Epidermal melanocyte (primary cell): ENCODE results near the gene MALT1.
A peak's percentile ranks its signal among the peaks of the same experiment; 100 is the strongest.
"Not testable (repeated sequence)": the region's sequence is repeated elsewhere in the genome, so short reads cannot be mapped to it uniquely, and the experiment has no call there.

Source experiments
- DNase-seq: peaks from one replicate; pipeline ENCODE4 v3.0.0; 2011; ENCODE audit warnings: low spot score; ENCODE audit not compliant: insufficient read length

The MALT1 gene

GRCh38 chr18:58653144-58653722, 18.0 kb upstream of the MALT1 start:
- not testable (repeated sequence) for DNase-seq

DNA sequence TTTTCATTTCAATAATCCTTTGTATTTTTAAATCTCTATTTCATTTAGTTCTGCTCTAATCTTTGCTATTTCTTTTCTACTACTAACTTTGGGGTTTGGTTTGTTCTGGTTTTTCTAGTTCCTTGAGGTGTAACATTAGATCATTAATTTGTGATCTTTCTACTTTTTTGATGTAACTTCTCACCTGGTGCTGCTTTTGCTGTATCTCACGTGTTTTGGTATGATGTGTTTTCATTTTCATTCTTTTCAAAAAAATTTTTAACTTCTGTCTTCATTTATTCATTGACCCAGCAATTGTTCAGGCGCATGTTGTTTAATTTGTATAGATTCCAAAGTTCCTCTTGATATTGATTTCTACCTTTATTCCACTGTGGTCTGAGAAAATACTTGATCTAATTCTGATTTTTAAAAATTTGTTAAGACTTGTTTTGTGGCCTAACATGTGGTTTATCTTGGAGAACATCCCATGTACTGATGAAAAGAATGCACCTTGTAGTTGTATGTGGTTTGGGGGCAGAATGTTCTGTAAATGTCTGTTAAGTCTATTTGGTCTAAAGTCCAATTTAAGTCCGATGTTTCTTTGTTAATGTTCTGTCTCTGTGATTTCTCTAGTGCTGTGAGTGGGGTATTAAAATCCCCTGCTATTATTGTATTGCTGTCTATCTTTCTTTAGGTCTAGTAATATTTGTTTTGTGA, 17.3 kb upstream of the MALT1 start:
- no peak for DNase-seq

DNA sequence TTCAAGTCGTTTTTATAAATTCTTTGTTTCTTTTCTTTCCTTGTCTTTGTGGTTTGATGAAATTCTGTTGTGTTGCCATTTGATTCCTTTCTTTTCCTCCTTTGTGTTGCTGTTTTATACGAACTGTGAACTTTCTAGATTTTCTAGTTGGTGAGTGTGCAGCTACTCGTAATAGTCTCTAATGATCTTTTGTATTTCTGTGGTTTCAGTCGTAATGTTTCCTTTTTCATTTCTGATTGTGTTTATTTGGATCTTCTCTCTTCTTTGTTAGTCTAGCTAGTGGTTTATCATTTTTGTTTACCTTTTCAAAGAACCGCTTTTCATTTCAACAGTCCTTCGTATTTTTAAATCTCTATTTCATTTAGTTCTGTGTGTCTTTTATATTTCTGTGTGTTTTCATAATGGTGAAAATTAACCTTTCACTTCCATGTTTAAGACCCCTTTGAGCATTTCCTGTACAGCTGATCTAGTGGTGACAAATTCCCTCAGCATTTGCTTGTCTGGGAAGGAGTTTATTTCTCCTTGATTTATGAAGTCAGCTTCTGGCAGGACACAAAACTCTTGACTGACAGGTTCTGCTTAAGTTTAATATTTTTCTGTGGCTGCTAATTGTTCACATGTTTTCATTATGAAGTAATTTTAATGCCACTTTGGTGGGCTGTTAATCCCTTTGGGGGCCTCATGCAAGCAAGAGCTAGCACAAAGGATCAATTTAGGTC, 16.2 kb upstream of the MALT1 start:
- DNase-seq, result no peak

DNA sequence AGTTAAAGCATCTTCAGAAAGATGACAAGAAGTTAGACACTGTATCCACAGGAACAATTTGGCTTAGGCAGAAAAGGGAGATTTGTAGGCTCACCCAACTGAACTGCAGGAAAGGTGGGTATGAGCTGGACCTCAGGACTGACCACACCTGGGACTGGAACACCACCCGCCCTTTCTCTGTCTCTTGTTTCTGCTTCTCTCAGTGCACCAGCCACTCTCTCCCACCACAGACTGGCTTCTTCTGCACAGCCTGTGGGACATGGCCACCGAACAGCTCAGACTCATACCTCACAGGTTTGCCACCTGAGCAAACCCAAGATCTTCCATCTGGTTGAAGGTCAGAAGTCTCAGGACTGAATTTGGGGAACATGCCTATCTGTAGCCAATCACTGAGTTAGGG, 14.2 kb upstream of the MALT1 start:
- no peak for DNase-seq

DNA sequence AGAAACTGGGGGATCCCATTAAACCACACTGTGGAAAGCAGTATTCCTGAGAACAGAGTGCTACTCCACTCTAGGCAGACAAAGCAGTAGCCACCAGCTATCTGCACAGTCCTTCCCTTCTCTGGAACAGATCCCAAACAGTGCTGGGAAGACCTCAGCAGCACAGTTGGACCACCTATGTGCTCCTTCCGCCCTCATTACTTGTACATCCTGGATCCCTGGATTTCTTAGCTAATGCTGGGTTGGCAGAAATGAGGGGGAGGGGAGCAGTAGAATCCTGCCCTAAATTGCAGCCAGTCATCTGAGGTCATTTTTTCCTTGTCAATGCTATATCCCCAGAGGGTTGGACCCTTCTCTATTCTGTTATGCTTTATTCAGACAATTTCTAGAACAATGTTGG, 13.8 kb upstream of the MALT1 start:
- no peak for DNase-seq

DNA sequence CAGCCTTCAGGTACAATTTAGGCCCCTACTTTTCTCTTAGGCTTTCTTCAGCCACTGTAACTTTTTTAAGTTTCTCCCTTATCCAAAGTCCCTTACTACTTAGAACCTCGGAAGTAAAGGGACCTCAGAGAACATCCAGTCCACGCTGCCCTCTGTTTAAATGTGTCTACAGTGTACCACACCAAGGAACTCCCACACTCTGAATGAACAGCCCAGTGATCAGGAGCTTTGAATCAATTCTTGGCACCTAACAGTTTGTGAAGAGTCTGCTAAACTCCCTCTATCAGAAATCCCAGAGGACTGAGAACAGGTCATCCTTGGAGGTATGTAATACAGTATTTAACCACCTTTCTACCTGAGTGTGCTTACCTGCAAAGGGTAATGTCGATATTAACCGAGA, 11.6 kb upstream of the MALT1 start:
- DNase-seq, result no peak

GRCh38 chr18:58660915-58661314, 10.3 kb upstream of the MALT1 start:
- DNase-seq, result no peak

- DNase-seq, result no peak
Observed at GRCh38 chr18:58661423-58661822, 9.8 kb upstream of the MALT1 start.

GRCh38 chr18:58662118-58662517, 9.1 kb upstream of the MALT1 start:
- DNase-seq, result no peak

GRCh38 chr18:58666176-58666575, 5.1 kb upstream of the MALT1 start:
- no peak for DNase-seq

GRCh38 chr18:58668211-58668610, 3.1 kb upstream of the MALT1 start:
- no peak for DNase-seq

GRCh38 chr18:58668897-58669296, 2.4 kb upstream of the MALT1 start:
- DNase-seq, result no peak

GRCh38 chr18:58669731-58670378, 1.4 kb upstream of the MALT1 start:
- no peak for DNase-seq

DNA sequence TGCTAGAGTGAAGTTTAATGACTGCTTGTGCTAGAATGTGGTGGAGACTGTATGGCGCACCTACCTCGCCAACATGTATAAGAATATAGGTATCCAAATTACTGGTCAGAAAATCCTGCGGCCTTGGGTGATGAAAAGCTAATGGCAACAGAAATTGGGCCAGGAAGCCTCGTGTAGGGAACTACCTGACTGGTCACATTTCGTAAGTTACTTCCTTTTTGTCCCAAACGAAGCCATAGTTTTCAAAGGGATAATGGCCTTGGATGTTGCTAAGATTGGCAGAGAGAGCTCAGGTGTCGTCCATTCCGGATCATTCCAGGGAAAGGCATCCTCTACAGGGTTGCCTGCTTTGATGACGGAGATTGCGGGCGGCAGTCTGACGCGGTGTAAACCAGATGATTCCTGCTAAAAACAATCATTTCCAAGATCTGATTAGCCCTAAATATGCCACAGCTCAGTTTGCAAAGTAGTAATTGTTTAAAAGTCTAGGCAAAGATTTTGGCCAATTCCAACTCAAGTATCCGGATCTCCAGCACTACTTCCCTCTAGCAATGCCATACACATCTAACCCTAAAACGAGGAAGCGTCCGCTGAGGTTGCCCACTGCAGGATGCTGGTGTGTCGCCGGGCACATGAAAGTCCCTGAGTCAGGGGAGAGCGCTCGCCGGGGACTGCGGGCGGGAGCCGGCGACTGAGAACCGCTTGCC, 708 bp upstream of the MALT1 start:
- no peak for DNase-seq

GRCh38 chr18:58671632-58672564, 633 bp downstream of the MALT1 start:
- peak; percentile 28 for DNase-seq

DNA sequence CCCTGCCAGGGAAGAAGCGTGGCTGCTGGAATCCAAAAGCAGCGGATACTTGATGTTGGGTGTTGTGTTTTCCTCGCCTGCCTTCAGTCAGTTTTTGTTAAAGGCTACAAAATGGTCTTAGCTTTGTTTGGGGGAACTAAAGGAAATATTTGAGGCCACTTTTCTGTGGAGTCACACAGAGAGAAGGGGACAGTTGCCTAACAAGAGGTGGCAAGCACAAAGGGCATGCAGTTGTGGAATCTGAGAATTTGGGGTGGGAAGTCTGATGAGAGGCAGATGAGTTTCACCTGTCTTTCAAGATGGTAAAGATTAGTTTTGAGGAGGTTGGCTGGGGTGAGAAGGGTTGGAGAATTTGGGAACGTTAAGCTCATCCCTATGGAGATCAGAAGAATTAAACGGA, 2.9 kb downstream of the MALT1 start:
- DNase-seq, result no peak

DNA sequence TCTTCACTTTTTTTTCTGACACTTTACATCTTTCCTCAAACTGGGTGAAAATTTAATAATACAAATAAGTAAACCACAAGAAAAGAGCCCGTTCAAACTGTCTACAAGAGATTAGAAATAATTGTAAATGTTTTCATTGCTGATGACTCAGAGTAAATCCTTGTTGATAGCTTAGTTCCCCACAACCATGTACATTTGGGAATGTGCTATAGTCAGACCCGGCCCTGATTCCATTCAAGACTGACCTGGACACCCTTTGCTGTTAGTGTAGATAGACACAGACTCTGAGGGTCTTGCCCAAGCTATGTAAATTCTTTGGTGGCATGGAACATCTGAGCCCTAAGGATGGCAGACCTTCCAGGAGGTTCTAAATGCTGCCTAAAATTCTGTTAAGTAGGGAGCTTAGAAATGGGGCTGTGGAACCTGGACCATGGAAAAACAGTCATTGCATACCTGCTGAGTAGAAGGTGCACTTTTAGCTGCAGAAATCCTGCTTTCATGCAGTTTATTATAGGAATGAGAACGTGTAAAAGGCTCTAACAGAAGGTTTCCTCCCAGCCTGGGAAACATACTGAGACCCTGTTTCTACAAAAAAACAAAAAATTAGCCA, 3.7 kb downstream of the MALT1 start:
- DNase-seq, result no peak

DNA sequence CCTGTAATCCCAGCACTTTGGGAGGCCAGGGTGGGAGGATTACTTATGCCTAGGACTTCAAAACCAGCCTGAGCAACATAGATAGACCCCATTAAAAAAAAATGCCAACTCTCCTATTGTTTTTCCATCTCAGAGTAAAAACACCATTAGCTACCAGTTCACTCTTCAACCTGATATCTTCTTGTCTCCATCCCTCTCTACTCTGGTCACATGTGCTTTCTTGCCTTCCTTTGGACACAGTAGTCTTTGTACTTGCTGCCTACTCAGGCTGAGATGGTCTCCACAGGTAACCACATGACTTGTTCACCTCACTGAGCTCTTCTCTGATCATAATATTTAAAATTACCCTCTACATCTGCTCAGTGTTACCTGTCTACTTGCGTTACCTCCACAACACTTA, 5.0 kb downstream of the MALT1 start:
- DNase-seq, result no peak

DNA sequence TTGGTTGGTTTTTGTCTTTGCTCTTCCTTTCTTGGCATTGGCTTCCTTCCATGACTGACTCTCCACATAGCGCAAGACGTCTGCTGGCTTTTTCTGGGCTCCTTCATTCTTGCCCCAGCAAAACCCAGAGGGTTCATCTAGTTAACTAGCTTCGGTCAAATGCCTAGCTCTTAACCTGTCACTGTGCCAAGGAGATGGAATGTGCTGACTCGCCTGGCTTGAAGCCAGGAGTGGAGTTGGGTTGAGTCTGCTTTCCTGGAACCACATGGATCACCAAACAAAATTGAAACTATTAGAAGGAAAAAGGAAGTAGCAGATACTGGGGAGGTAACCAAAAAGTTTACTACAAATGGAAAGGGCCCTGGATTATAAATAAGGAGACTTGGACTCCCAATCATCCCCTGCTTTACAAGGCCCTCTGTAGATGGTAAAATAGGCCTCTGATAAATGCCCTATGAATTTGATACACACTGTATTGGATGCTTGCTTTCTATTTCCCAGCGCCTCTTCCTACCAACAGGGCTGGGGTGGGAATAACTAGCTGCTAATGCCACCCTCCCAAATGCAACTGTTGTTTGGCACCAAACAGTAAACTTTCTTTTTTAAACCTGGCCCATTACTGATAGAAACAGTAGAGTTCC, 11.3 kb downstream of the MALT1 start:
- DNase-seq, result no peak

DNA sequence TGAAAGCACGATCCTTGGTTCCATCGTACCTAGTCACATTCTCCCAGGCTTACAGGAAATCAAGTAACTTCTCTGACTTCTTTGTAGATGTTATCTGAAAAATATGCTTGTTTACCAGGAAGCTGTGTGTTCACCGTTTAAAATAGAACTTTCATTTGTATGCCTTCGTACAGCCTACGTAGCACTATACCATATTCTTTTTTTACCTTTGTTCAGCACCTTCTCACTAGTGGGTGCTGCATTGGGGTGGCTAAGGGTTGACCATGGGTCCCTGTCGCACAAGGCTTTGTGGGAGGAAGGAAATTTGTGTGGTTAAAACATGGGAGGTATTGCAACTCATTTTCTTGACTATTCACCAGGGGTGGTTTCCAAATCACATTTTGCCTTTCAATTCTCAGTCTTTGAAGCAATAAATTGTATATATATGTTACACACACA, 16.6 kb downstream of the MALT1 start:
- DNase-seq, result no peak
